ENCODE data around the gene SLC12A7.

GRCh38 chr5:1079961-1080360, 31.9 kb downstream of the SLC12A7 start:
- TF ChIP-seq CTCF (conservative IDR thresholded peaks at IDR 0.05) (no peak), EZH2 (IDR thresholded peaks at IDR 0.05; ENCODE audit: low read depth) (no peak)

All from PC-9 (cell line).